H1 (cell line): Measurements from ENCODE around the gene GNB3. TPM values are rescaled to one million over a fixed set of nuclear protein-coding genes. Genes with fewer than 3 reads are reported as not detected.

ENCODE experiments used
- CTCF ChIA-PET: fragments of 300-600 bp; sonication (Branson Sonifier 250); formaldehyde crosslinking; loops from one replicate; lab custom pipeline; 2021; ENCODE audit not compliant: partially characterized antibody; lab: Charles Lee
- POLR2A ChIA-PET: fragments of 300-600 bp; sonication (Branson Sonifier 250); formaldehyde crosslinking; loops from one replicate; lab custom pipeline; 2021; ENCODE audit warnings: inconsistent platforms; ENCODE audit not compliant: partially characterized antibody; lab: Charles Lee
- DNase-seq, 2 experiments: peaks; one replicate each; pipeline versions ENCODE4 v3.0.0 to v3.0.0-alpha.2; 2010 to 2022; ENCODE audit warnings: low spot score in 2 of 2, low read depth in 1 of 2, mixed read lengths in 1 of 2
- FAIRE-seq: peaks from 2 replicates; lab custom pipeline; 2011; peaks lifted over from hg19 to GRCh38; lab: Jason Lieb, UNC
- H2AFZ ChIP-seq: 2 replicates; pipeline ENCODE4 v1.8.1; 2012; ENCODE audit warnings: low read length, inconsistent platforms
- H2AK5ac ChIP-seq: 2 replicates; pipeline ENCODE4 v1.6.1; 2013; ENCODE audit warnings: low read depth, low read length
- H2BK120ac ChIP-seq: replicated peaks from 2 replicates; pipeline ENCODE3; 2013; ENCODE audit warnings: low read depth, low read length, inconsistent platforms
- H2BK12ac ChIP-seq: 2 replicates; pipeline ENCODE4 v1.6.1; 2013; ENCODE audit warnings: low read depth, low read length
- H2BK15ac ChIP-seq: 2 replicates; pipeline ENCODE4 v1.6.1; 2013; ENCODE audit warnings: low read length
- H2BK20ac ChIP-seq: 2 replicates; pipeline ENCODE4 v1.6.1; 2013; ENCODE audit warnings: low read length
- H2BK5ac ChIP-seq: 2 replicates; pipeline ENCODE4 v1.6.1; 2013; ENCODE audit warnings: low read depth, low read length
- H3K14ac ChIP-seq: 2 replicates; pipeline ENCODE4 v1.6.1; 2013; ENCODE audit warnings: inconsistent platforms; ENCODE audit not compliant: insufficient read length
- H3K18ac ChIP-seq: 2 replicates; pipeline ENCODE4 v1.6.1; 2013; ENCODE audit warnings: low read length; ENCODE audit errors: extremely low read depth
- H3K23ac ChIP-seq: 2 replicates; pipeline ENCODE4 v1.6.1; 2013; ENCODE audit warnings: inconsistent platforms; ENCODE audit not compliant: insufficient read length
- H3K23me2 ChIP-seq: 2 replicates; pipeline ENCODE4 v1.6.1; 2013; ENCODE audit warnings: low read depth, low read length
- H3K27ac ChIP-seq: 2 replicates; pipeline ENCODE4 v1.6.1; 2011; ENCODE audit warnings: low read depth, low read length, inconsistent platforms
- H3K27me3 ChIP-seq, 4 experiments: replicated peaks in 1 of 4; 1 replicate in 1 of 4; 2 replicates in 3 of 4; pipeline versions ENCODE4 v1.6.1 to v1.8.1; 2011 to 2013; ENCODE audit warnings: low read length in 3 of 4, mild to moderate bottlenecking in 3 of 4, inconsistent platforms in 2 of 4, mixed read lengths in 2 of 4, moderate library complexity in 1 of 4; ENCODE audit not compliant: control insufficient read depth in 3 of 4, insufficient read depth in 3 of 4; ENCODE audit errors: extremely low read depth in 1 of 4
- H3K36me3 ChIP-seq, 4 experiments: 2 replicates each; pipeline versions ENCODE4 v1.6.1 to v1.8.1; 2011 to 2013; ENCODE audit warnings: mild to moderate bottlenecking in 4 of 4, low read length in 3 of 4, moderate library complexity in 2 of 4, control low read depth in 1 of 4, inconsistent platforms in 1 of 4; ENCODE audit not compliant: insufficient read depth in 4 of 4, control insufficient read depth in 2 of 4
- H3K4ac ChIP-seq: replicated peaks from 2 replicates; pipeline ENCODE3; 2013; ENCODE audit warnings: low read length, low read depth, mixed read lengths, inconsistent platforms; ENCODE audit not compliant: insufficient read length
- H3K4me1 ChIP-seq, 4 experiments: replicated peaks in 1 of 4; 1 replicate in 1 of 4; 2 replicates in 3 of 4; pipeline versions ENCODE4 v1.6.1 to v1.8.1; 2011 to 2013; ENCODE audit warnings: low read length in 3 of 4, inconsistent platforms in 2 of 4, mixed read lengths in 1 of 4; ENCODE audit not compliant: insufficient read depth in 4 of 4, control insufficient read depth in 3 of 4
- H3K4me2 ChIP-seq, 2 experiments: 2 replicates each; pipeline versions ENCODE4 v1.6.1 to v1.8.1; 2011 to 2013; ENCODE audit warnings: low read depth in 2 of 2, low read length in 2 of 2, control low read depth in 1 of 2, inconsistent platforms in 1 of 2, mild to moderate bottlenecking in 1 of 2; ENCODE audit not compliant: insufficient read depth in 1 of 2
- H3K4me3 ChIP-seq, 4 experiments: fragments of 200-600, 300-600 bp in 1 of 4; sonication (generic), shearing (Covaris generic), sonication (Bioruptor Twin) in 1 of 4; 2 replicates each; pipeline versions ENCODE4 v1.5.1 to v1.8.1; 2011 to 2016; ENCODE audit warnings: low read length in 4 of 4, low read depth in 3 of 4, control low read depth in 2 of 4, inconsistent platforms in 2 of 4, mild to moderate bottlenecking in 2 of 4, mixed read lengths in 1 of 4, moderate library complexity in 1 of 4; ENCODE audit not compliant: insufficient read depth in 2 of 4; ENCODE audit errors: extremely low read depth in 1 of 4
- H3K56ac ChIP-seq: replicated peaks from 2 replicates; pipeline ENCODE3; 2013; ENCODE audit warnings: low read depth, mild to moderate bottlenecking, mixed read lengths, low read length, inconsistent platforms; ENCODE audit not compliant: insufficient read length
- H3K79me1 ChIP-seq: 2 replicates; pipeline ENCODE4 v1.6.1; 2013; ENCODE audit warnings: low read depth, low read length, control low read depth
- H3K79me2 ChIP-seq, 2 experiments: 2 replicates each; pipeline versions ENCODE4 v1.6.1 to v1.8.1; 2012 to 2013; ENCODE audit warnings: low read length in 2 of 2, mild to moderate bottlenecking in 2 of 2, inconsistent platforms in 1 of 2; ENCODE audit not compliant: insufficient read depth in 2 of 2, control insufficient read depth in 1 of 2
- H3K9ac ChIP-seq, 4 experiments: replicated peaks in 1 of 4; 1 replicate in 1 of 4; 2 replicates in 3 of 4; pipeline versions ENCODE4 v1.6.1 to v1.8.1; 2011 to 2013; ENCODE audit warnings: low read depth in 3 of 4, low read length in 3 of 4, control low read depth in 2 of 4, mild to moderate bottlenecking in 2 of 4, moderate library complexity in 2 of 4, inconsistent platforms in 1 of 4; ENCODE audit errors: extremely low read depth in 1 of 4
- H3K9me3 ChIP-seq, 2 experiments: 2 replicates each; pipeline versions ENCODE4 v1.6.1 to v1.8.1; 2012 to 2013; ENCODE audit warnings: mild to moderate bottlenecking in 2 of 2, moderate library complexity in 2 of 2, control low read depth in 1 of 2, inconsistent platforms in 1 of 2, low read depth in 1 of 2, low read length in 1 of 2, mixed read lengths in 1 of 2; ENCODE audit not compliant: insufficient read depth in 2 of 2
- H4K20me1 ChIP-seq, 2 experiments: replicated peaks in 1 of 2; 2 replicates each; pipeline versions ENCODE3 to v1.8.1; 2011 to 2013; ENCODE audit warnings: inconsistent platforms in 2 of 2, low read length in 2 of 2, mild to moderate bottlenecking in 1 of 2; ENCODE audit not compliant: insufficient read depth in 2 of 2, control insufficient read depth in 1 of 2
- H4K5ac ChIP-seq: 2 replicates; pipeline ENCODE4 v1.6.1; 2013; ENCODE audit warnings: low read length, low read depth, mixed read lengths, inconsistent platforms; ENCODE audit not compliant: insufficient read length
- H4K8ac ChIP-seq: 2 replicates; pipeline ENCODE4 v1.8.0; 2013; ENCODE audit warnings: mild to moderate bottlenecking, moderate library complexity, low read length, inconsistent platforms; ENCODE audit not compliant: insufficient read depth; ENCODE audit errors: extremely low read depth
- H4K91ac ChIP-seq: replicated peaks from 2 replicates; pipeline ENCODE3; 2013; ENCODE audit warnings: low read length, mixed read lengths, inconsistent platforms; ENCODE audit not compliant: insufficient read length
- ATF2 ChIP-seq: IDR thresholded peaks from 2 replicates; pipeline ENCODE4 v1.6.1; 2012; ENCODE audit warnings: low read length, inconsistent platforms
- BCL11A ChIP-seq, 2 experiments: IDR thresholded peaks; one replicate each; pipeline ENCODE4 v1.6.1; 2011; ENCODE audit warnings: low read depth in 2 of 2, low read length in 2 of 2, mild to moderate bottlenecking in 2 of 2
- CBX5 ChIP-seq: fragments of 300-800, 300-1000 bp; sonication (generic); IDR thresholded peaks from 2 replicates; pipeline ENCODE4 v1.7.1; 2016; ENCODE audit warnings: antibody characterized with exemption, low read length, low read depth
- GABPA ChIP-seq: IDR thresholded peaks from 2 replicates; pipeline ENCODE4 v1.6.1; 2011; ENCODE audit warnings: mild to moderate bottlenecking, low read length, moderate library complexity, borderline replicate concordance; ENCODE audit not compliant: insufficient read depth
- MAX ChIP-seq: IDR thresholded peaks from 2 replicates; pipeline ENCODE4 v1.6.1; 2012; ENCODE audit warnings: inconsistent platforms
- NRF1 ChIP-seq: IDR thresholded peaks from 2 replicates; pipeline ENCODE4 v1.6.1; 2011; ENCODE audit warnings: mild to moderate bottlenecking, low read depth, low read length, improper control_type of control experiment
- POLR2A ChIP-seq, 2 experiments: IDR thresholded peaks; 1 replicate in 1 of 2; 2 replicates in 1 of 2; pipeline ENCODE4 v1.6.1; 2011; ENCODE audit warnings: low read depth in 2 of 2, low read length in 2 of 2, mild to moderate bottlenecking in 2 of 2; ENCODE audit errors: control extremely low read depth in 1 of 2
- RFX5 ChIP-seq: IDR thresholded peaks from 2 replicates; pipeline ENCODE4 v1.6.1; 2011; ENCODE audit warnings: low read depth, low read length, improper control_type of control experiment, borderline replicate concordance
- SIRT6 ChIP-seq: IDR thresholded peaks from one replicate; pipeline ENCODE4 v1.7.1; 2012; ENCODE audit warnings: low read length, inconsistent platforms
- SUZ12 ChIP-seq: fragments of 200-600 bp; sonication (generic); IDR thresholded peaks from 2 replicates; pipeline ENCODE4 v1.6.1; 2012; ENCODE audit warnings: mild to moderate bottlenecking, inconsistent platforms, low read length, moderate library complexity, mixed read lengths
- TEAD4 ChIP-seq: IDR thresholded peaks from 2 replicates; pipeline ENCODE4 v1.6.1; 2012; ENCODE audit warnings: low read depth, low read length, inconsistent platforms, mixed read lengths
- WGBS, 2 experiments: shearing (Covaris generic) in 1 of 2; methylation state at CpG; one replicate each; pipeline versions ENCODE4 v1.1.6 to v1.1.7; 2013 to 2015; ENCODE audit warnings: low lambda C conversion rate in 2 of 2, mixed read lengths in 2 of 2, inconsistent platforms in 1 of 2, low coverage in 1 of 2, missing lambda C conversion rate in 1 of 2; ENCODE audit not compliant: insufficient replicate concordance in 2 of 2, insufficient coverage in 1 of 2, insufficient read length in 1 of 2; ENCODE audit errors: extremely low coverage in 1 of 2, missing lambda C conversion rate in 1 of 2; 5-methylcytosine and 5-hydroxymethylcytosine counted together
- polyA plus RNA-seq, 7 experiments: library from polyadenylated mRNA; depleted of rRNA in 3 of 7; stranded (reverse) in 5 of 7; unstranded in 2 of 7; fragments of >200 nt in 5 of 7; fragments of 200-250 nt in 2 of 7; gene quantifications; 1 replicate in 5 of 7; 2 replicates in 1 of 7; 4 replicates in 1 of 7; pipeline versions ENCODE4 v1.2.1 to v1.2.3, GENCODE V29; 2011 to 2013; ENCODE audit warnings: missing spikeins in 2 of 7, mixed read lengths in 2 of 7
- total RNA-seq: library from RNA; stranded (reverse); fragmentation: NEBNext Ultra II Directional; extraction: Animal tissue kit (Norgen Biotek cat#: 25700); gene quantifications from 2 replicates; pipeline ENCODE4 v1.2.1, GENCODE V29; 2021

GNB3 gene
- total and polyA plus RNA-seq, 2 of the 8 experiments (the other 6 are each of a cell fraction or from before 2014, with no cell fraction given), result 9.9 TPM

- Histone ChIP-seq H4K8ac (peak overlapping the region; percentile 63; the same call in 1 of the 2 replicates), H3K18ac (no peak overlapping the region), H2BK20ac (no peak overlapping the region), H3K9ac (0 out of 7 replicates have a peak overlapping the region, but pooled peaks of 1 of the 4 experiments have one; percentile 15), H3K27ac (no peak overlapping the region), H2BK120ac (no peak overlapping the region), H2AK5ac (no peak overlapping the region), H3K23ac (no peak overlapping the region), H3K36me3 (no peaks in the 10 kb centered on the region), H2BK12ac (no peak overlapping the region), H4K91ac (no peak overlapping the region), H4K20me1 (no peaks in the 10 kb centered on the region), H3K4ac (no peak overlapping the region), H2BK15ac (0 out of 2 replicates have a peak overlapping the region, but pooled peaks have one; percentile 72), H3K79me2 (no peaks in the 10 kb centered on the region), H3K23me2 (no peaks in the 10 kb centered on the region), H3K9me3 (no peaks in the 10 kb centered on the region), H3K4me3 (no peak overlapping the region), H2BK5ac (no peak overlapping the region), H3K4me1 (peaks cover 0 to 12% (median under 1%) of the 10 kb centered on the region in 4 experiments; a peak in 3 of 7 replicates), H3K14ac (no peak overlapping the region), H4K5ac (no peak overlapping the region), H3K27me3 (0 out of 7 replicates have a peak, but pooled peaks cover 0 to 3% (median 0%) of the 10 kb centered on the region in 4 experiments), H2AFZ (no peak overlapping the region), H3K79me1 (no peaks in the 10 kb centered on the region), H3K56ac (no peak overlapping the region), H3K4me2 (no peak overlapping the region)
- DNase-seq (no peak), FAIRE-seq (no peak)
- 93% methylated on average over 13 of the region's 13 CpGs; no CpG with 5 or more reads in 1 of the 2 experiments for whole genome bisulfite sequencing, 2 experiments
- CTCF ChIA-PET, result interaction anchor here (0.8 to 29.6 kb wide), 9 partner anchors 10 to 39 kb away, joined by 3 to 532 read pairs (median 7); partner anchors contain the start of genes GNB3, GPR162, MLF2 and P3H3
- POLR2A ChIA-PET, result interaction anchor here (0.7 to 3.1 kb wide), 7 partner anchors 9 to 77 kb away, joined by 3 to 10 read pairs (median 7); partner anchors contain the start of gene GPR162
- no peak for TF ChIP-seq BCL11A (IDR thresholded peaks at IDR 0.05; ENCODE audit: low read depth in 2 of 2, low read length in 2 of 2)
- TF ChIP-seq TEAD4, result no peak
- TF ChIP-seq MAX, result no peak
- no peak for TF ChIP-seq POLR2A (IDR thresholded peaks at IDR 0.05; ENCODE audit: control extremely low read depth in 1 of 2, low read depth in 2 of 2, low read length in 2 of 2)
- TF ChIP-seq GABPA, result no peak
- no peak for TF ChIP-seq SIRT6
- TF ChIP-seq CBX5, result no peak
- TF ChIP-seq ATF2, result no peak
- TF ChIP-seq RFX5, result no peak
- TF ChIP-seq SUZ12, result no peak
- TF ChIP-seq NRF1, result no peak
Observed at GRCh38 chr12:6791931-6792520, 48.7 kb upstream of the GNB3 start.
